Fibroblast of gingiva (primary cell): ENCODE data around the gene TSHZ2.
"Not testable (repeated sequence)": the region's sequence is repeated elsewhere in the genome, so short reads cannot be mapped to it uniquely, and the experiment has no call there.

Experiments
- DNase-seq: peaks from one replicate; pipeline ENCODE4 v3.0.0-alpha.2; 2011; ENCODE audit warnings: low read depth

TSHZ2 gene

DNA sequence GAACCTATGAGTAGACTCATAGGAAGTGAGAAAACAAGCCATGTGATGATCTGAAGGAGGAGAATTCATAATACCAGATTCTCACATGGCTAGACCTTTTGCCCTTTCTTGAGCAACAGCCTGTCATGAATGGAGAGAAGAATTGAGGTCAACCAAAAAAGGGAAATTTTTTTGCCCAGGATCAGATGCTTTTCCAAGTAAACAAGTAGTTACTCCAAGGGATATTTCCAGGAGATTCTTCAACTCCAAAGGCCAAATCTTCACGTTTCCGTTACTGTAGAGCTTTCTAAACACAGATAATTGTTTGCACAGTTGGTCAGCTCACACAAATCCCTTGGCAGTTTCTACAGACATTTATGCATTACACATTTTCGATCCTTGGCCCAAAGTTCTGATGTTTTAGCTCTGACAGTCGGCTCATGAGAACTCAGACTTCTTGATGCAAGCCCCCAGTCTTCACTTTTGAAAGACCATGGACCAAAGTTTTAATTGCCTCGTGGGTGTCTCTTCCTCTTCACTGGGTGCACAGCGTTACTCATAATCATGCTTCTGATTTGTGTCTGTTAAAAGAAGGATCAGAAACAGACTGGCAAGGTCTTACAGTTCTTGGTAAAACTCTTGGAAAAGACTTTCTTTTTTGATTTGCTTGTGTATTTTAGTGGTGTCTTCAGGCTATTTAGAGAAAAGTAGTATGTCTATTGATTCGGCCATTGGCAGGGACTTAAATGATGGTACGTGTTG, 115.0 kb downstream of the TSHZ2 start:
- no peak for DNase-seq

DNA sequence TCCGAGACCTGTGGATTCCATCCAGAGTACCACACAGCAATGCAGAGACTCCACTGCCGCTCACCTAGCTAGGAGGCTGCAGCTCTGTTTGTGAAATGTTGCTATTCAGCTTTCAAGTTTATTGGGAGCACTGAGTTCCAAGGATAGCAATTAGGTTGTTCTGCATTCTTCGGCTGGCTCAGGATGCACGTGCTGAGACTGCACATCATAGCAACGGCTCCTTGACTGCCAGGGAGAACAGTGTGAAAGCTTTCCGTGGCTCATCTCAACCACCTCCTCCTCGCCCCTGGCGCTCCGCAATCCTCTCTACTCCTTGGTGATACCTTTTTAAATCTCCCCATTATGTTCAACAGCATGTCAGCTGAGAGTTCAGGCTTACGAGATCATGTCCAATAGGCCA, 116.6 kb downstream of the TSHZ2 start:
- no peak for DNase-seq

- DNase-seq = not testable (repeated sequence)
Observed at GRCh38 chr20:53089851-53090250, 117.7 kb downstream of the TSHZ2 start.

- DNase-seq = no peak
Observed at GRCh38 chr20:53091789-53092188, 119.6 kb downstream of the TSHZ2 start.

- DNase-seq = no peak
Observed at GRCh38 chr20:53092772-53093300, 120.7 kb downstream of the TSHZ2 start.

GRCh38 chr20:53097371-53097770, 125.2 kb downstream of the TSHZ2 start:
- no peak for DNase-seq

DNA sequence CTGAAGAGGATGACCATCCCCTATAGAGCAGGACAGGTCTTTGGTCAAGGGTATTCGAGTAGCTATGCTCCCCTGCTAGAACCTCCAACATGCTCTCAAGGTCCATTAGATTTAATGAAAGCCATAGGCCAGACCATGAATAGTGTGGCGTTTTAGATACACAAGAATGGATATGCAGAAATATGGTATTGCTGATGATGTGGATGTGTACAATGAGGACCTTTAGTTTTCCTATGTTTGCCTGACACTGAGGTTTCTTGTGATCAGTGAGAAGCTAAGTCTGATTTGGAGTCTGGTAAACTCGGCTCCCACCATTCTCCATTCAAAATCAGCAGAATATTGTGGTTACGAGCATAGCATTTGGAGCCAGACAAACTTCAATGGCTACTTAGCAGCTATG, 125.6 kb downstream of the TSHZ2 start:
- DNase-seq = no peak

DNA sequence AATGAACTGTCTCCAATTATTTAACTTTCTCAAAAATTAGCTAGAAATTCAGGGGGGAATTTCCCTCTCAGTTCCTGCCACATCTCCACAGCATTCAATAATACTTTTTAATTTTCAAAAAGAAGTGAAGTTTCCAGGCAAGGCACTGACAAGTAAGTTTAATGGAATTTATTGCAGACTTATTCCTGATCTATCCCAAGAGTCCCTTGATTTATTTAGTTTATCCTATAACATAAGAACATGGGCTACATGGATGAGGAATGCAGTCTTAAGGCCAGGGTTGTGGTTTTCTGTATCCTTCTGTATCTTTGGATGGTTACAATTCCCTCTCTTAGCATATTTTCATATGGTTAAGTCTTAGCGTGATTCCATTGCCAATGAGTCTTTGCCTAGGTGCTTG, 126.5 kb downstream of the TSHZ2 start:
- DNase-seq = no peak

- no peak for DNase-seq
Observed at GRCh38 chr20:53099856-53100255, 127.7 kb downstream of the TSHZ2 start.

DNA sequence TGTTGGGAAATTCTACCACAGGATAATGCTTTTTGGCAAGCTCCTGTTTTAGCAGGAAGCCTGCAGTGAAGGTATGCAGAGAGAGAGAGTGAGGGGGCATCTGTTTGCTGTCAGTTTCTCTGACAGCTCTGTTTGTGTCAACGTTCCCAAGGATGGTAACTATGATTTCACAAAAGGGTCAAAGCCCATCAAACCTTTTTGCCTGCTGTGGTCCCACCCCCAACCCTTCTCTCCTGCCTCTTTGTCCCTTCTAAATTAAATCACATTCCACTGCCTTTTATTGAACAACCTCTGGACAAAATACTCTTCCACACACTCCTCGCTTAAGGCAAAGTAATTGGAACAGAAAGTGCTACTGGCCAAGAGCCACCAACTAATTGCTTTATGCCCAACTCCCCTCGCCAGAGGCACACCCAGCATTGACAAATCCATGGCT, 128.3 kb downstream of the TSHZ2 start:
- no peak for DNase-seq

GRCh38 chr20:53101992-53102760, 130.0 kb downstream of the TSHZ2 start:
- DNase-seq = no peak

GRCh38 chr20:53103124-53103523, 131.0 kb downstream of the TSHZ2 start:
- DNase-seq = no peak

DNA sequence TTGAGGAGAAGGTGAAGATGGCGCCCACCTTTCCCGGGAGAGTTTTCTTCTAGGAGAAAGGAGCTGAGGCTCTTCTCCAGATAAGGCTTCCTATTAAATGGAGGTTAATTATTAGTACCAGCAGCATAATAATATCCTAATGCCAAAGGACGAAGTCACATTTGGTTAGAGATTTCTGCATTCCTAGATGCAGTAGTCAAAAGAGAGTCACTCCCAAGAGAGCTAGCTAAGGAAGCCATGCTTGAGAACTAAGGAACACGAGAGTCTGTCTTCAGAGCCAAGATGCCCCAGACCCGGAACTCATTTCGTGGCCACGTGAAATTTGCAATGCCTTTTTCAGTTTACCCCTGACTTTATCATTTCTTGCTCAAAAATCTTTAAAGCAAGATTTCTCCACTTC, 132.7 kb downstream of the TSHZ2 start:
- no peak for DNase-seq

DNA sequence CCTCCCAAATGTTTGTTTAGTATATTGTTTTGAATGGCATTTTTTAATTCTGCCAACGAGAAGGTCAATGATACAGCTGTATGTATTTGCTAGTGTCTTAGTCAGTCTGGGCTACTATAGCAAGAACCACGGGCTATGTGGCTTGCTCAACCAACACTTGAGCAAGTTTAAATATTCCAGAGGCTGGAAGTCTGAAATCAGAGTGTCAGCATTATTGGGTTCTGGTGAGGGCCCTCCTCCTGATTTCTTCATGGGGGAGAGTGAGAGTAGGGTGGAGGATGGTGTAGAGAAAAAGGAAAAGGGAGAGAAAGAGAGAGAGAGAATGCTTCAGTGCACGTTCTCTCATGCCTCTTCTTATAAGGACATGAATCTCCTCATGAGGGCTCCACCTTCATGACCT, 144.6 kb downstream of the TSHZ2 start:
- DNase-seq = no peak

DNA sequence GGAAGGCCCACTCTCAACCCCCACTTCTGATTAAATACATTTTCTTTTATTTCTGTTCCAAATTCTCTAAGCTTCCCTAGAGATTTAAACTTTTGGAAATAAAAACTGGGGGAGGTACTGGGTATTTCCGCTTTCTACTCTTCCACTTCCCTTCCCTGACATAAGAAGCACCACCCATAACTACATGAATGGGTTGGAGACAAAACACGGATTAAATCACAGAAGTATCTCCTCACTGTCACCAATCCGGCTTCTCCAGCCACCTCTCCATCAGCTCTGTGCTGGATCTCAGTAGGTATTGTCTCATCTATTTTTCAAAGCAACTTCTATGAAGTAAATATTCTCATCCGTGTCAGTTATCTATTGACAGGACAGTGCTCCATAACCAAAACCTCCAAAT, 150.7 kb downstream of the TSHZ2 start:
- no peak for DNase-seq

- no peak for DNase-seq
Observed at GRCh38 chr20:53124075-53124551, 152.0 kb downstream of the TSHZ2 start.

DNA sequence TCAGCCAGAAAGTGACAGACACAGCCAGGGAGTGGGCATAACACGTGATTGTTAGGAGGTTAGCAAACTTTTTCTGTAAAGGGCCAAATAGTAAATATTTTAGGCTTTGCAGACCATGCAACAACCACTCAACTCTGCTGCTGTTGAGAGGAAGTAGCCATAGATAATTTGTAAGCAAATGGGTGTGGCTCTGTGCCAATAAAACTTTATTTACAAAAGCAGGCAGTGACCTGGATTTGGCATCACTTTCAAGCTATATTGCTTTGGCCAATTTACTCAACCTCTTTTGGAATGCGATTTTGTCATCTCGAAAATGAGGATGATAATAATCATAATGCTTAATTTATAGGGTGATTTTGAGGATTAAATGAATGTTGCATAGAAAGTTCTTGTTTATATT, 152.6 kb downstream of the TSHZ2 start:
- DNase-seq = no peak

DNA sequence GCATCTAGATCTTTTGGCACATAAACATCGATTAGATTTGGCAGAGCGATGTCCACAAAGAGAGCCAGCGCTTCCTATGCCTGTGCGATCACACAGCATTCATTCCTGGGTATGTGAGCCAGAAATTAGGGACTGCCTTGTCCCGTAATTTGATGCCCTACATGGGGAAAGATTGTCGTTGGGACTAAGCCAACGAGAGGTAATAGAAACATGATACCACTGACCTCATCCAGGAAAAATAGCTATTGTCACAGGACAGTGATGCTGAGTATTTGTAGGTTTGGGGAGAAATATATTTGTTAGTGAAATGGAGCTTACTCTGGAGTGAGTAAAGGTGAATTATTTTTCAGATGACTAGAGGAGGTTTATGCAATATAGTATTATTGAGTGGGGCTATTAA, 154.0 kb downstream of the TSHZ2 start:
- no peak for DNase-seq

- no peak for DNase-seq
Observed at GRCh38 chr20:53127027-53127426, 154.9 kb downstream of the TSHZ2 start.

GRCh38 chr20:53128004-53128403, 155.8 kb downstream of the TSHZ2 start:
- DNase-seq = no peak

DNA sequence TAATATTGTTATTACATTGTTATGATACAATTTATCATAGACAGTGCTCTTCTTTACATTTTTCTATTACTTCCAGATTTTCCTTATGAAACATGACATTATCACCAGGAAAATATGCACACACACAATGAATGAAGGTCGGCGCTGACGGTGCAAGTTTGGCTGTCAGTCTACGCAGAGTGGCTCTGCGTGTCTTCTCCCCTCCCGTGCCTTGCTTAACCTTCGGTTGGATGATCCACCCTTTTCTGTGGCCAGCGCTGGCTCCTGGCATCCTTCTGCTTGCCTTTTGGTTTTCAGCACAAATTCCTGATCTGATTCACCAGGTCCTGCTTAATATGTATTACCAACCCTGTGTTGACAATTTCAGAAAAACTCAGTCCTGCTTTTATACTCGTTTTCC, 157.4 kb downstream of the TSHZ2 start:
- no peak for DNase-seq

DNA sequence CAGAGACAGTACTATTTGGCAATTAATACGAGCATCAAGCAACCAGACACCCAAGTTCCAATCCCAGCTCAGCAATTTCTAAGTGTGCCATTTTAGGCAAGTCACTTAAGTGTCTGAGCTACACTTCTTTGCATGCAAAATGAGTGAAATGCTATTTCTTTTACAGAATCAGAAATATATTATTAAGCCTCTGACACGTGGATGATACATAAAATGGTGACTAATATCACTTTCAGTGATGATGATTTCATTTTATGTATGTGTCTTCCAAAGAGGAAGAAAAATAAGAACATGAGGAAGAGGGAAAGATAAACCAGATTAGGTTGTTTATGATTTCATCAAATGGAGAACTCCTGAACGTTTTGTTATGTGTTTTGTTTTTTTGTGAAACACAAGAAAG, 158.6 kb downstream of the TSHZ2 start:
- DNase-seq = no peak

GRCh38 chr20:53133125-53133524, 161.0 kb downstream of the TSHZ2 start:
- DNase-seq = no peak
